Fibroblast of lung (primary cell): Measurements from ENCODE around the gene ALPK1. TPM values are rescaled to one million over a fixed set of nuclear protein-coding genes. Genes with fewer than 3 reads are reported as not detected.

Source experiments
- DNase-seq, 2 donors: peaks; one replicate each; pipeline versions ENCODE4 v3.0.0 to v3.0.0-alpha.2; 2010; ENCODE audit warnings: low read depth in 2 of 2
- H2AFZ ChIP-seq: 2 replicates; pipeline ENCODE4 v1.5.1; 2012; ENCODE audit warnings: low read length, control low read depth, inconsistent platforms
- H3K27ac ChIP-seq: 2 replicates; pipeline ENCODE4 v1.5.1; 2011; ENCODE audit warnings: low read length, control low read depth; ENCODE audit not compliant: insufficient read depth
- H3K27me3 ChIP-seq: 2 replicates; pipeline ENCODE4 v1.5.1; 2011; ENCODE audit warnings: mild to moderate bottlenecking, low read length; ENCODE audit not compliant: control insufficient read depth, insufficient read depth
- H3K36me3 ChIP-seq: 2 replicates; pipeline ENCODE4 v1.5.1; 2011; ENCODE audit warnings: low read length; ENCODE audit not compliant: control insufficient read depth, insufficient read depth
- H3K4me1 ChIP-seq: 2 replicates; pipeline ENCODE4 v1.5.1; 2011; ENCODE audit warnings: low read length; ENCODE audit not compliant: control insufficient read depth, insufficient read depth; ENCODE audit errors: extremely low read depth
- H3K4me2 ChIP-seq: 2 replicates; pipeline ENCODE4 v1.5.1; 2011; ENCODE audit warnings: low read length, control low read depth; ENCODE audit not compliant: insufficient read depth; ENCODE audit errors: extremely low read depth
- H3K4me3 ChIP-seq, 4 experiments: fragments of 200-600 bp in 1 of 4; sonication (generic) in 1 of 4; replicated peaks in 1 of 4; 2 replicates each; pipeline ENCODE4 v1.5.1; 2011 to 2016; ENCODE audit warnings: low read length in 4 of 4, low read depth in 3 of 4, mild to moderate bottlenecking in 3 of 4, control low read depth in 2 of 4, inconsistent platforms in 1 of 4, mixed read lengths in 1 of 4; ENCODE audit not compliant: insufficient read depth in 1 of 4; ENCODE audit errors: control extremely low read depth in 1 of 4
- H3K79me2 ChIP-seq: 2 replicates; pipeline ENCODE4 v1.5.1; 2012; ENCODE audit warnings: mild to moderate bottlenecking, low read length, inconsistent platforms; ENCODE audit not compliant: control insufficient read depth, insufficient read depth
- H3K9ac ChIP-seq: 2 replicates; pipeline ENCODE4 v1.5.1; 2011; ENCODE audit warnings: mild to moderate bottlenecking, low read length, control low read depth; ENCODE audit not compliant: insufficient read depth
- H3K9me3 ChIP-seq: 2 replicates; pipeline ENCODE4 v1.5.1; 2012; ENCODE audit warnings: low read depth, low read length; ENCODE audit not compliant: control insufficient read depth, insufficient read depth
- H4K20me1 ChIP-seq: 2 replicates; pipeline ENCODE4 v1.5.1; 2011; ENCODE audit warnings: low read length; ENCODE audit not compliant: control insufficient read depth, insufficient read depth; ENCODE audit errors: extremely low read depth
- CTCF ChIP-seq, 2 donors: IDR thresholded peaks in 1 of 2; conservative IDR thresholded peaks in 1 of 2; 1 replicate in 1 of 2; 2 replicates in 1 of 2; pipeline ENCODE4 v1.5.1; 2011 to 2012; ENCODE audit warnings: low read length in 2 of 2, control low read depth in 1 of 2, inconsistent platforms in 1 of 2, low read depth in 1 of 2, mild to moderate bottlenecking in 1 of 2
- EZH2 ChIP-seq: IDR thresholded peaks from 2 replicates; pipeline ENCODE4 v1.5.1; 2012; ENCODE audit warnings: low read length, control low read depth, mild to moderate bottlenecking; ENCODE audit errors: missing control alignments
- polyA plus RNA-seq, 2 donors: library from polyadenylated mRNA; depleted of rRNA in 1 of 2; stranded (reverse) in 1 of 2; unstranded in 1 of 2; fragments of >200 nt; gene quantifications; 2 replicates each; pipeline ENCODE4 v1.2.1, GENCODE V29; 2011 to 2012; ENCODE audit warnings: missing spikeins in 1 of 2
- total RNA-seq: library from RNA; depleted of rRNA; stranded (reverse); fragments of >200 nt; gene quantifications from 2 replicates; pipeline ENCODE4 v1.2.1, GENCODE V29; 2014

Gene ALPK1
- total and polyA plus RNA-seq, 2 donors (not counting 1 experiment from before 2014, with no cell fraction given): 9.3 to 50.2 TPM

GRCh38 chr4:112358952-112359749 lies 62.0 kb downstream of the ALPK1 start:
- Histone ChIP-seq H3K4me1 (no peaks in the 10 kb centered on the region), H3K27me3 (no peaks in the 10 kb centered on the region), H3K4me2 (no peak overlapping the region), H2AFZ (no peak overlapping the region), H4K20me1 (no peaks in the 10 kb centered on the region), H3K4me3 (no peak overlapping the region), H3K27ac (no peak overlapping the region), H3K9me3 (no peaks in the 10 kb centered on the region), H3K9ac (no peak overlapping the region), H3K36me3 (no peaks in the 10 kb centered on the region), H3K79me2 (no peaks in the 10 kb centered on the region)
- TF ChIP-seq CTCF (conservative IDR thresholded peaks at IDR 0.05 in 1 of 2, IDR thresholded peaks at IDR 0.05 in 1 of 2; ENCODE audit: low read depth in 1 of 2, low read length in 2 of 2): no peak
- no peak for TF ChIP-seq EZH2
- no peak for DNase-seq

GRCh38 chr4:112361181-112361791 lies 64.1 kb downstream of the ALPK1 start:
- TF ChIP-seq EZH2 (no peak), CTCF (conservative IDR thresholded peaks at IDR 0.05 in 1 of 2, IDR thresholded peaks at IDR 0.05 in 1 of 2; ENCODE audit: low read depth in 1 of 2, low read length in 2 of 2) (no peak)
- Histone ChIP-seq H3K27me3 (no peaks in the 10 kb centered on the region), H3K4me3 (no peak overlapping the region), H3K36me3 (no peaks in the 10 kb centered on the region), H3K79me2 (no peaks in the 10 kb centered on the region), H4K20me1 (no peaks in the 10 kb centered on the region), H3K4me1 (no peaks in the 10 kb centered on the region), H3K9me3 (no peaks in the 10 kb centered on the region), H2AFZ (no peak overlapping the region), H3K4me2 (no peak overlapping the region), H3K9ac (no peak overlapping the region), H3K27ac (no peak overlapping the region)
- peak in 1 of 2 donors; percentile 30 for DNase-seq

- Histone ChIP-seq H2AFZ (no peak overlapping the region), H3K4me1 (no peaks in the 10 kb centered on the region), H3K27me3 (no peaks in the 10 kb centered on the region), H4K20me1 (no peaks in the 10 kb centered on the region), H3K9ac (no peak overlapping the region), H3K4me2 (no peak overlapping the region), H3K9me3 (no peaks in the 10 kb centered on the region), H3K36me3 (no peaks in the 10 kb centered on the region), H3K79me2 (no peaks in the 10 kb centered on the region), H3K27ac (no peak overlapping the region), H3K4me3 (no peak overlapping the region)
- DNase-seq: no peak
- no peak for TF ChIP-seq CTCF (conservative IDR thresholded peaks at IDR 0.05 in 1 of 2, IDR thresholded peaks at IDR 0.05 in 1 of 2; ENCODE audit: low read depth in 1 of 2, low read length in 2 of 2)
- TF ChIP-seq EZH2: no peak
Observed at GRCh38 chr4:112370466-112370865, 73.3 kb downstream of the ALPK1 start.
